ENCODE results near the gene PLAC1.

Gene PLAC1

GRCh38 chrX:134628663-134629062 is 29.6 kb downstream of the PLAC1 start:
- no peak for DNase-seq

GRCh38 chrX:134626434-134626833 is 31.8 kb downstream of the PLAC1 start:
- no peak for DNase-seq

GRCh38 chrX:134625315-134625718 is 33.0 kb downstream of the PLAC1 start:
- no peak for DNase-seq

- DNase-seq = no peak
These were observed 34.2 kb downstream of the PLAC1 start for GRCh38 chrX:134624046-134624430.

DNA sequence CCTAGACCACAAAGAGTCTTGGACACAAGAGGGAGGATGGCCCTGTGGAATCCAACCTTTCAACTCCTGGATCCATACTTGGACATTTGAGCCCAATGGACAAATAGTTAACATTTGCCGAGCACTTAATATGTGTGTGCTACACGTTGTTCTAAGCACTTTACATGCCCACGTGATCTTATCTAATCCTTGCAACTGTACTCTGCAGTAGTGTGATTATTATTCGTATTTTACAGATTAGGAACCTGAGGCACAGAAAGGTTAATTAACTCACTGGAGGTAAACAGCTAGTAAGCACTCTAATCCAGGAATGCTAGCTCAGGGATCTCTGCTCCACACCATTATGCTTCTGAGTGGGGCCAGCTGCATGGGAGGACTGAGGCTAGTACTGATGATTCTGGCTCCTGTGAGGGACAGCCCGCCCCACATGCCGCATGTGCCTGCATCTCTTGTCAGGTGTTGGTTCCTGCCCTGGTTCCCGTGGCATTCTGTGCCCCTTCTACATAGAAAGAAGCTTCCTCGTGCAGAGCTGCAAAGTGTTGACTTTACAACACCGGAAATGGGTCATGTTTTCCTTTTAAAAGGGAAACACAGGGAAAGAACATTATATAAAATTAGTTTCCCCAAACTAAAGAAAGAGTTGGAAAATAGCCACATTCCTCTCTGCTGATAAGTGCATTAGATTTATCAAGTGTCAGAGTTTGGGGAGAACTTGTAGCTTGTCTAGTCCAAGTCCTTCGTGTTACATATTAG is 34.8 kb downstream of the PLAC1 start:
- DNase-seq = no peak

DNA sequence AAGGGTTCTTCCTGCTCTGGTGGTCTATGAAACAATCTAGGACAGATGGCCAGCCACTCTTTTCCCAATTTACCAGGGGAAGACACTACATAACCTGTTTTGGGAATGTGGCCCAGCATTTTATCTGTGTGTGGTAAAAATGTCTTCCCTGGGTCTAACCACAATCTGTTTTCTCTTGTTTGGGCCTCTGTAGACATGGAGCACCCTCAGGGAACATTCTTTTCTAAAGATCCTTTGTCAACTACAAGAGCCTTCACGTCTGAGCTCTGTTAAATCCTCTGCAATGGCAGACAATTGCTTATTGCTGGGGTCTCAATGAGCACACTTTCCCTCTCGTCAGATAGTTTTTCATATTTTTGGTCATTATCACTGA is 35.5 kb downstream of the PLAC1 start:
- DNase-seq = no peak

DNA sequence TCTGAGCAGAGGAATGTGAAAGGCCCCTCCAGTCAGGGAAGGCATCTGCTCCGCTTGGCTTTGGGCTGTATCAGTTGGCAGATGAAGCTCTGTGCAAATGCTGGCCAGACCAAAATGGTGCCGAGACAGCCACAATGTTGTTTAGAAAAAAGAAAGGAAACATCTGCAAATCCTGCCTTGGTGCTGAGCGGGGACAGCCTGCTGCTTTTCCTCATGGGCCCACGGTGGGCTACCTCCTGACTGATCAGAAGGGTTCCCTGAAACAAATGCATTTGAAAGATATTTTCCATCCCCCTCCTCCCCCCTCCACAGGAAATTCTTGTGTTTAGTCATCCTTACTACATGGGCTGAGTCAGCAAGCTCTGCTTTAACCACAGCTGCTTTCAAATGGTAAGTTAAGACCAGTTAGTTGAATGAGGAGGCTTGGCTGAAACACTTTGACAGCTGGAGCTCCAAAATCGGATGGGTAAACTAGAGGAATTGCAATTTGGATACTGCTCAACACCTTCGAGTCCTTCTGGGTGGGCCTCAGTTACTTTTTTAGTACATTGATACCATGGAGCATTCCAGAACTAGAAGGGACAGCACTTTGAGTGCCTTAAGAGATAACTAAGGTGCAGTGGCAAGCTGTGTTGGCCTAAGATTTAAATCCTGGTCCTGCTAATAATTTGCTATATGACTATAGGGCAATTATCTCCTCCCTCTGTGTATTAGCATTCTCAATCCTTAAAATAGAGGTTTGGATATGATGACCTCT is 36.0 kb downstream of the PLAC1 start:
- no peak for DNase-seq

DNA sequence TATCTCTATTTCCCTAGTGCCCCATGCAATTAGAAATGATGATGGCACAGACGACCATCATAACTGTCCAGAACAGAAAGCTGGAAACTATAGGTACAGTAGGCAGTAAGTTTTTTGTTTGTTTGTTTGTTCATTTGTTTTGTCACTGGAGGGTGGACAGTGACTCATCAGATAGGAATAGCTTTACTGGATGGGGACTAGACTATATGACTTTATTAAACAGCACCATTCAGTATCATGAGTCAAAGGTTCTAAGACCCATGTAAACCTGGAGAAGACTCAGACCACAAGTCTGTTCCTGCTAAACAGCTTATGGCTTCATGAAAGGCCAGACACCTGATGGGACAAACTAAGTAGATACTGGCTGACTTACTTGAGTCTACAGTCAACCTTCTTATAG is 38.4 kb downstream of the PLAC1 start:
- no peak for DNase-seq

DNA sequence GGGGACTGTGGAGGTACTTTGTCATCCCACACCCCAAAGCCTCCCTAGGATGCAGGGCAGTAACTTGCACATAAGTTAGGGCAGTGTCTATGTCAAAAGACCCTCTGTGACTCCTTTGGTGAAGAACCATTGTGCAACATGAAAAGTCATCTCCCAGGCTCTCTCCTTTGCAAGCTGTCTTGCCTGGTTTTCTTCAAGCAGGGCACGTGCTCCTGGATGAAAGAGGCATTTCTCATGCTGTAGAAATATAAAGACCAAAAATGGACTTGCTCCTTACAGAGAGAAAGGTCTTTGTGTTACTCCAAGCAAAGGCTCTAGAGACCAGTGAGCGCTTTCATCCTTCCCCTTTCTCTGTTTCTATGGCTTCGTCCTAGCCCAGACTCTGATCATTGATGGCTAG is 44.9 kb downstream of the PLAC1 start:
- no peak for DNase-seq

- DNase-seq = no peak
These were observed 50.1 kb downstream of the PLAC1 start for GRCh38 chrX:134608153-134608552.

DNA sequence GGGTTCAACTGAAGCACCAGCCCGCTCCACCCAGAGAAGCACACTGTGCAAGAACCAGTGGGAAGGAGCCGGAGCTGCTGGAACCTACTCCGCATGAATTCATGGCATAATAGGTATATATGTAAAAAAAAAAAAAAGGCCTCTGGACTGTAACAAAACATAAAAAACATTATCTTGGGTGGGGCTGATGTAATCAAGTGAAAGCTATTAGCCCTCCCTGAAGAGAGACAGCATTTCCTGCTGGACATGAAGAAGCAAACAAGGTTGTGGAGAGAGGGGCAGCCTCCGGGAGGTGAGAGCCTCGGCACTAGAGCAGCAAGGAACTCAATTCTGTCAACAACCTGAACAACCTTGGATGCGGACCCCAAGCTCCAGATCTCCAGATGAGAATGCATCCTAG is 50.7 kb downstream of the PLAC1 start:
- DNase-seq = no peak

- DNase-seq = no peak
These were observed 53.5 kb downstream of the PLAC1 start for GRCh38 chrX:134604701-134605311.

- DNase-seq = no peak
These were observed 54.2 kb downstream of the PLAC1 start for GRCh38 chrX:134603806-134604700.

DNA sequence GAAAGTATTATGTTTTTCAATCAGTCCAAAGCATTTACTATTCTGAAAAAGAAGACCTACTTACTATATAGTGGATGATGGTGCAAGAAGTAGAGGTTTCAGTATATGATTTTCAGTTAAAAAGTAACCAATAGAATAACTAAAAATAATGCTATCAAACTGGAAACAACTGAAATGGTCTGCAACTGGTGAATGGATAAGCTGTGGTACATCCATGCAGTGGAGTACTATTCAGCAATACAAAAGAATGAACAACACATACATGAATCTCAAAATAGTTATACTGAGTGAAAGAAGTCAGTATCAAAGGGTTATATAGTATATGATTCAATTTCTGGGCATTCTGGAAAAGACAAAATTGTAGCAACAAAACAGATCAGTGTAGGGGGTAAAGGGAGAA is 55.9 kb downstream of the PLAC1 start:
- DNase-seq = no peak

- no peak for DNase-seq
These were observed 57.0 kb downstream of the PLAC1 start for GRCh38 chrX:134601240-134601765.

GRCh38 chrX:134600714-134601113 is 57.6 kb downstream of the PLAC1 start:
- no peak for DNase-seq

DNA sequence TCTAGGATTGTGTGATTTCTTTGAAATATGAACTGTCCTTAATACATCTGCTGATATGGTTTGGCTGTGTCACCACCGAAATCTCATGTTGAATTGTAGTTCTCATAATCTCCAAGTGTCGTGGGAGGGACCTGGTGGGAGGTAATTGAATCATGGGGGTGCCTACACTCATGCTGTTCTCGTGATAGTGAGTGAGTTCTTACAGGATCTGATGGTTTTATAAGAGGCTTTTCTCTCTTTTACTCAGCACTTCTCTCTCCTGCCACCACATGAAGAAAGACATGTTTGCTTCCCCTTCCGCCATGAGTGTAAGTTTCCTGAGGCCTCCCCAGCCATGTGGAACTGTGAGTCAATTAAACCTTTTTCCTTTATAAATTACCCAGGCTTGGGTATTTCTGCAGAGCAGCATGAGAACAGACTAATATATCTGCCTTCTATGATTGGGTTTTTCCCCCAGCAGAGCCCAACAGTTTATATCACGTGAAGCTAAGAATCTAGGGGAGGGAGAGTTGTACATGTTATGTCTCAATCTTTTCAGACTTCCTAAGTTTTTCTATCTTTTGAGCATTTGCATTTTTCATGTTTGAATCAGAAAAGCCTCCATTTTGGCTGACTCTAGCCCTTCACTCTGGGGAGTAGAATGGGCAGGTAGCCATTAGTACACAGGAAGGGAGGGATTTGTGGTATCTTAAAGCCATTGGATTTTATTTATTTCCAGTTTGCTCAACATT is 58.9 kb downstream of the PLAC1 start:
- no peak for DNase-seq

DNA sequence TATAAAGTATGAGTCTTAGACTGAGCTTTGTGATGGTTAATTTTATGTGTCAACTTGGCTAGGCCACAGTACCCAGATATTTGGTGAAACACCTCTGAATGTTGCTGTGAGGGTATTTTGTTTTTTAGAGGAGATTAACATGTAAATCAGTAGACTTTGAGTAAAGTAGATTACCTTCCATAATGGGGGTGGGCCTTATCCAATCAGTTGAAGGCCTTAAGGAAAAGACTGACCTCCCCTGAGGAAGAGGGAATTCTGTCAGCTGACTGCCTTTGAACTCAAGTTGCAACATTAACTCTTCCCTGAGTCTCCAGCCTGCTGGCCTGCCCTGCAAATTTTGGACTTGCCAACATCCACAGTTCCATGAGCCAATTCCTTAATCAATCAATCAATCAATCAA is 66.0 kb downstream of the PLAC1 start:
- DNase-seq = no peak

DNA sequence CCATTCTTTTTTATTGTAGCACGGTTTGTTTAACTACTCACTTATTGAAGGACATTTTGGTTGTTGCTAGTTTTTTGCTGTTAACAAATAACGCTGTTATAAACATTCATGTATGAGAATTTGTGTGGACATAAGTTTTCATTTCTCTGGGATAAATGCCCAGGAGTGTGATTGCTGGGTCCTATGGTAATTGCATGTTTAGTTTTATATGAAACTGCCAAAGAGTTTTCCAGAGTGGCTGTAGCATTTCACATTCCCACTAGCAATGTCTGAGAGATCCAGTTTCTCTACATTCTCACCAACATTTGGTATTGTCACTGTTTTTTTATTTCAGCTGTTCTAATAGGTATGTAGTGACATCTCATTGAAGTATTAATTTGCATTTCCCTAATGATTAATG is 66.8 kb downstream of the PLAC1 start:
- DNase-seq = no peak

DNA sequence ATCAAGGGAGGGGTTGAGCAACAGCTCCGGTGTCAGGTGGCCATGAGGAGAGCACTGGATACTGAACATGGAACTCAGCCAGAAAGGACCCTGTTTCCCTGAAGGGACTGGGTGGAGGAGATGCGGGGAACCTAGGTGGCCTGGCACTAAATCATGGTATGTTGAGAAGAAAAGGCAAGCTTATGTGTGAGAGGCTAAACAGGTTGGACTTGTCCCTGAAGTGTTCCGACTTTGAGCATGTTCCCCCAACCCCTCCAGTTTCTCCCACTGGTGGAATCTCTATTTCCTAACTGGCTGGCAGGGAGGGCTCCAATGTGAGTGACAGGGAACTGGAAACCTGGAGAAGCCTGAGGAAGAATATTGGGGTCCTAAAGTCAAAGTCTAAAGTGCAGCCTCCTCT is 69.5 kb downstream of the PLAC1 start:
- no peak for DNase-seq

DNA sequence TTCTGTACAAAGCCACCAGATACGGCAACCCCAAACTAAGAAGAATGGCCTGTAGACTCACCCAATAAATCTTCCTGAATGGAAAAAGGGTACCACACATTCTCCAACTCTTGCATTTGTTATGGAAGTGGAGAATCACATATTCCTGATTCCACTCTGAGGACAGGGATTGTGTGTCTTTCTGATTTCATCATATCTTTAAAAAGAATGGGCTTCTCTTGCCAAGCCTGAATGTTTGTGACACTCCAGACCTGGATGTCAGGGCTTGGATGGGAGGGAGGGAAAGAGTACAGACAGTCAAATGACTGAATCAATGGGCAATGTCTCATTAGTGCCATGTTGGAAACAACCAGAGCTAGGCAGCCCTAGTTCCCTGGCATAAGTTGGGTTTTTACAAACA is 77.4 kb downstream of the PLAC1 start:
- no peak for DNase-seq

GRCh38 chrX:134573683-134574035 is 84.6 kb downstream of the PLAC1 start:
- no peak for DNase-seq

Data from central memory CD4-positive, alpha-beta T cell (primary cell).